Astrocyte (in vitro differentiated cells and primary cell): Measurements from ENCODE around the gene STK33.

ENCODE experiments used
- CTCF ChIP-seq: IDR thresholded peaks from 2 replicates; pipeline ENCODE4 v1.5.1; 2011; ENCODE audit warnings: low read depth, mild to moderate bottlenecking, inconsistent platforms, low read length, moderate library complexity; ENCODE audit not compliant: insufficient read depth
- EZH2 ChIP-seq: IDR thresholded peaks from 2 replicates; pipeline ENCODE4 v1.6.1; 2012; ENCODE audit warnings: mild to moderate bottlenecking, low read length, inconsistent platforms; ENCODE audit not compliant: insufficient read depth

DNA sequence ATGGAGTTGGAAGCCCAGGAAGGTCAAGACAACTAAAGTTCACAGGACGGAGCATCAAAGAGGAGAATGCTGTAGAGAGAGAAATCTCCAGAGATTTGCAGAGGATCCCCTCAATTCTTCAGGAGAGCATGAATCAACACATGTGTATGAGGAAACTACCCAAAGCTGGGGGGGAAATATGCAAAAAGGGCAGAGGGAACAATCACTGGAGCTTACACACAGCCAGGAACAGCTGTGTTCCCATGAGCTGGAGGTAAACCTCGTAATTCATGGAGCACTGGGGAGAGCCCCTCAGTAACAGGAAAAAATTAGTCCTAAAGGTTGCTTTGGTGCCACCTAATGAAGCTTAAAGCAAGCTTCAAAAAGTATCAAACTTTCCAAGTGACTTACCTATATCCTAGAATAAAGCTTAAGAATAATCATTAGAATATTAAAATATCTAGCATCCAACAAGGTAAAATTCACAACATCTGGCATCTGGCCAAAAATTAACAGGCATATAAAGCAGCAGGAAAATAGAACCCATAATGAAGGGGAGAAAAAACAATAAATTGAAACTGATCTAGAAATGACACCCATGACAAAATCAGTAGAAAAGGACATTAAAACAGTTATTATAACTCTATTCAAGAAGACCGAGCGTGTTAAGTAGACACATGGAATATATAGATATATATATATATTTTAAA is 134.2 kb downstream of the STK33 start:
- TF ChIP-seq CTCF = no peak
- TF ChIP-seq EZH2 = no peak
